ENCODE results near the gene LIN52. TPM values are rescaled to one million over a fixed set of nuclear protein-coding genes. Genes with fewer than 3 reads are reported as not detected.

LIN52 gene
- total and polyA plus RNA-seq, 2 of the 13 experiments (the other 11 are each of a cell fraction or from before 2014, with no cell fraction given): 11.4 to 23.3 TPM

DNA sequence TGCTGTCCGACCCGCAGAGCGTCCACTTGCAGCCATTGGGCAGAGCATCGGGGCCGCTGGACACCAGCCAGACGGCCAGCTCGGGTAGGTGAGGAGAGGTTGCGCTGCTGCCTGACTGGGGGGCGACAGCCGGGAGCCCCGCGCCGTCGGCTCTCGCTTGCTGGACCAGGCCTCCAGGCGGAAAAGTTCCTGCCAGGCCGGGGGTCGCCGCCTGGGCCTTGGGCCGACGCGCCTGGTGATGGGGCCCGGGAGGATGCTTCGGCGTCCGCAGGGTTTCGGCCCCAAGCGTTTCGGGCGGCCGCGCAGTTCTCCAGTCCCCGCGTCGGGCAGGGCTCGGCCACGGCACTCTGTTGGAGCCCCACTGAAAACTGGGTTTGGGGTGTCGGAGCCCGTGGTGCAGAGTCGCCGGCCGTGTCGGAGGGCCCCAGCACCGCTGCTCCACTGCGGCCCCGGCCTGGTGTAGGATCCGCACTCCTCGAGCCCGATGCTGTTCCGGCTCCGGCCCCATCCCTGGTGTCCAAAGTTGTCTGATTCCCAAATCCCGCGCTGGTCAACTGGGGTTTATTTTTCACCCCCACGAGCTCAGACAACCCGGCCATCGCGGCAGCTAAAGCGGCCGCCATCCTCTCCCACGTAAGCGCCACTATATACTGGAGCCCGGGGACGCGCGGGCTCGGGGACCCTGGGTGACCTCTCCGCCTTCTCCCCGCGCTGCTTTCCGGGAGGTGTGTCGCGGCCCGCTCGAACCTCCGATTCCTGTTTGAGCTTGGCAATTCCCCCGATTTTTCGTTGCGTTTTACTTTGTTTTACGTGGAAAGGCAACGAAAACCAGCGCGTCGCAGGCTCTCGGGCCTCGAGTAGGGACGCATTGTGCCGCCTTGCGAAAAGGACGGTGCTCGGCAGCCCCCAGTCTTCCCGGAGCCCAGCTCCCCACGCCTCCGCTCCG is 155.4 kb downstream of the LIN52 start:
- ChIA-PET POLR2A (no interaction called here), CTCF (ENCODE audit: low intra/inter-chr PET ratio, low total read pairs) (no interaction called here)
- Histone ChIP-seq H3K36me3 (replicated peaks in 1 of 2; ENCODE audit: control insufficient read depth in 1 of 2, insufficient read depth in 2 of 2, low read length in 2 of 2) (no peaks in the 10 kb centered on the region), H2AFZ (ENCODE audit: low read length) (no peak overlapping the region), H3K4me1 (ENCODE audit: insufficient read depth, low read length) (no peaks in the 10 kb centered on the region), H3K27me3 (ENCODE audit: control insufficient read depth in 1 of 2, insufficient read depth in 2 of 2, low read length in 2 of 2) (peaks cover 4 to 45% of the 10 kb centered on the region in 2 experiments; a peak in 4 of 5 replicates), H3K27ac (ENCODE audit: extremely low read length, insufficient read depth, low read length) (no peak overlapping the region), H3K9me3 (ENCODE audit: low read length) (no peaks in the 10 kb centered on the region), H4K20me1 (ENCODE audit: insufficient read depth, low read length) (no peaks in the 10 kb centered on the region), H3K4me3 (replicated peaks in 1 of 3; ENCODE audit: insufficient read depth in 1 of 3, low read depth in 2 of 3, low read length in 3 of 3) (no peak overlapping the region), H3K79me2 (ENCODE audit: insufficient read depth, low read length) (no peaks in the 10 kb centered on the region), H3K9ac (ENCODE audit: insufficient read depth, low read depth, low read length) (no peak overlapping the region), H3K4me2 (ENCODE audit: low read depth, low read length) (no peak overlapping the region)
- 70% methylated on average over 52 of the region's 94 CpGs for WGBS (ENCODE audit: low lambda C conversion rate)
- DNase-seq (ENCODE audit: low spot score) (no peak), ATAC-seq (no peak), FAIRE-seq (no peak)
- TF ChIP-seq MBNL3 (CRISPR knock-in tag; conservative IDR thresholded peaks at IDR 0.05): no peak
- TF ChIP-seq ZNF841 (CRISPR knock-in tag; IDR thresholded peaks at IDR 0.05; ENCODE audit: borderline replicate concordance): no peak
- no peak for TF ChIP-seq HNRNPK (IDR thresholded peaks at IDR 0.05; ENCODE audit: low read depth, low read length, poor library complexity, severe bottlenecking)
- TF ChIP-seq, protein P1, sequence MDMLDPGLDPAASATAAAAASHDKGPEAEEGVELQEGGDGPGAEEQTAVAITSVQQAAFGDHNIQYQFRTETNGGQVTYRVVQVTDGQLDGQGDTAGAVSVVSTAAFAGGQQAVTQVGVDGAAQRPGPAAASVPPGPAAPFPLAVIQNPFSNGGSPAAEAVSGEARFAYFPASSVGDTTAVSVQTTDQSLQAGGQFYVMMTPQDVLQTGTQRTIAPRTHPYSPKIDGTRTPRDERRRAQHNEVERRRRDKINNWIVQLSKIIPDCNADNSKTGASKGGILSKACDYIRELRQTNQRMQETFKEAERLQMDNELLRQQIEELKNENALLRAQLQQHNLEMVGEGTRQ (IDR thresholded peaks at IDR 0.05; ENCODE audit: low read depth, low read length): no peak
- TF ChIP-seq, protein P1 (CRISPR knock-in tag; IDR thresholded peaks at IDR 0.05; ENCODE audit: borderline replicate concordance): no peak
- TF ChIP-seq, protein P2, sequence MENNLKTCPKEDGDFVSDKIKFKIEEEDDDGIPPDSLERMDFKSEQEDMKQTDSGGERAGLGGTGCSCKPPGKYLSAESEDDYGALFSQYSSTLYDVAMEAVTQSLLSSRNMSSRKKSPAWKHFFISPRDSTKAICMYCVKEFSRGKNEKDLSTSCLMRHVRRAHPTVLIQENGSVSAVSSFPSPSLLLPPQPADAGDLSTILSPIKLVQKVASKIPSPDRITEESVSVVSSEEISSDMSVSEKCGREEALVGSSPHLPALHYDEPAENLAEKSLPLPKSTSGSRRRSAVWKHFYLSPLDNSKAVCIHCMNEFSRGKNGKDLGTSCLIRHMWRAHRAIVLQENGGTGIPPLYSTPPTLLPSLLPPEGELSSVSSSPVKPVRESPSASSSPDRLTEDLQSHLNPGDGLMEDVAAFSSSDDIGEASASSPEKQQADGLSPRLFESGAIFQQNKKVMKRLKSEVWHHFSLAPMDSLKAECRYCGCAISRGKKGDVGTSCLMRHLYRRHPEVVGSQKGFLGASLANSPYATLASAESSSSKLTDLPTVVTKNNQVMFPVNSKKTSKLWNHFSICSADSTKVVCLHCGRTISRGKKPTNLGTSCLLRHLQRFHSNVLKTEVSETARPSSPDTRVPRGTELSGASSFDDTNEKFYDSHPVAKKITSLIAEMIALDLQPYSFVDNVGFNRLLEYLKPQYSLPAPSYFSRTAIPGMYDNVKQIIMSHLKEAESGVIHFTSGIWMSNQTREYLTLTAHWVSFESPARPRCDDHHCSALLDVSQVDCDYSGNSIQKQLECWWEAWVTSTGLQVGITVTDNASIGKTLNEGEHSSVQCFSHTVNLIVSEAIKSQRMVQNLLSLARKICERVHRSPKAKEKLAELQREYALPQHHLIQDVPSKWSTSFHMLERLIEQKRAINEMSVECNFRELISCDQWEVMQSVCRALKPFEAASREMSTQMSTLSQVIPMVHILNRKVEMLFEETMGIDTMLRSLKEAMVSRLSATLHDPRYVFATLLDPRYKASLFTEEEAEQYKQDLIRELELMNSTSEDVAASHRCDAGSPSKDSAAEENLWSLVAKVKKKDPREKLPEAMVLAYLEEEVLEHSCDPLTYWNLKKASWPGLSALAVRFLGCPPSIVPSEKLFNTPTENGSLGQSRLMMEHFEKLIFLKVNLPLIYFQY (CRISPR knock-in tag; IDR thresholded peaks at IDR 0.05; ENCODE audit: borderline replicate concordance): no peak
- TF ChIP-seq POLR2A (IDR thresholded peaks at IDR 0.05; ENCODE audit: insufficient read depth in 1 of 2, low read depth in 2 of 2, low read length in 2 of 2): no peak
- no peak for TF ChIP-seq MLX (CRISPR knock-in tag; IDR thresholded peaks at IDR 0.05)
- no peak for TF ChIP-seq CHCHD3 (CRISPR knock-in tag; IDR thresholded peaks at IDR 0.05)
- TF ChIP-seq BORCS8-MEF2B (CRISPR knock-in tag; IDR thresholded peaks at IDR 0.05): no peak
- TF ChIP-seq RXRA (CRISPR knock-in tag; IDR thresholded peaks at IDR 0.05): no peak
- no peak for TF ChIP-seq ETV5 (CRISPR knock-in tag; IDR thresholded peaks at IDR 0.05; ENCODE audit: borderline replicate concordance)
- BruUV-seq (replicated peaks): no TSS peak
- intact Hi-C loops (cut with micrococcal nuclease; ENCODE audit: unreplicated experiment) (no loop called here), in situ Hi-C loops (cut with HindIII; ENCODE audit: extremely low pct_ligation_motif_present, low pct_unique_long_range_greater_than_20kb) (no loop called here)

Measured in HepG2 (cell line).